Type B pancreatic cell (in vitro differentiated cells): Measurements from ENCODE around the gene ABCB8. TPM values are rescaled to one million over a fixed set of nuclear protein-coding genes. Genes with fewer than 3 reads are reported as not detected.
A peak's percentile ranks its signal among the peaks of the same experiment; 100 is the strongest.
"Not testable (repeated sequence)": the region's sequence is repeated elsewhere in the genome, so short reads cannot be mapped to it uniquely, and the experiment has no call there.

Experiments used
- DNase-seq: peaks from one replicate; pipeline ENCODE4 v3.0.0; 2021; ENCODE audit warnings: mixed read lengths; ENCODE audit not compliant: unreplicated experiment; ENCODE audit errors: extremely low spot score
- H3K27ac Mint-ChIP-seq: 2 replicates; pipeline ENCODE4 v1.8.0; 2021; ENCODE audit warnings: mild to moderate bottlenecking, mixed read lengths
- H3K27me3 Mint-ChIP-seq: 2 replicates; pipeline ENCODE4 v1.8.0; 2021; ENCODE audit warnings: mixed read lengths
- H3K36me3 Mint-ChIP-seq: 2 replicates; pipeline ENCODE4 v1.8.0; 2021; ENCODE audit warnings: mixed read lengths
- H3K4me1 Mint-ChIP-seq: one replicate; pipeline ENCODE4 v1.8.0; 2021; ENCODE audit warnings: mixed read lengths; ENCODE audit not compliant: unreplicated experiment
- H3K4me3 Mint-ChIP-seq: 2 replicates; pipeline ENCODE4 v1.8.0; 2021; ENCODE audit warnings: mild to moderate bottlenecking, mixed read lengths
- H3K9me3 Mint-ChIP-seq: 2 replicates; pipeline ENCODE4 v1.8.0; 2021; ENCODE audit warnings: mixed read lengths
- CTCF ChIP-seq: fragments of 200-600 bp; sonication (generic); conservative IDR thresholded peaks from 2 replicates; pipeline ENCODE4 v1.5.0; 2021; ENCODE audit warnings: antibody characterized with exemption, mild to moderate bottlenecking
- total RNA-seq: library from RNA; stranded (reverse); gene quantifications from 2 replicates; pipeline ENCODE4 v1.2.1, GENCODE V29; 2021; ENCODE audit warnings: low replicate concordance

ABCB8 gene
- total RNA-seq, 1 donor from 2014 or later = 45.5 TPM

- no peak for TF ChIP-seq CTCF
These were observed 9.2 kb upstream of the ABCB8 start for GRCh38 chr7:151019130-151019447.

GRCh38 chr7:151020231-151020630 is 8.0 kb upstream of the ABCB8 start:
- no peak for TF ChIP-seq CTCF
- Mint-ChIP-seq H3K4me1 (peaks cover 16% of the 10 kb centered on the region), H3K36me3 (no peaks in the 10 kb centered on the region), H3K27ac (peak overlapping the region; percentile 60), H3K27me3 (peaks cover 68% of the 10 kb centered on the region), H3K4me3 (peak overlapping the region; percentile 46), H3K9me3 (no peaks in the 10 kb centered on the region)
- no peak for DNase-seq

More at GRCh38 chr7:151019130-151019447, 9.2 kb upstream of the ABCB8 start:
- peak overlapping the region; percentile 71 for H3K4me3 Mint-ChIP-seq
- peaks cover 67% of the 10 kb centered on the region for H3K27me3 Mint-ChIP-seq
- no peaks in the 10 kb centered on the region for H3K36me3 Mint-ChIP-seq
- H3K27ac Mint-ChIP-seq = peak overlapping the region; percentile 53
- peaks cover 17% of the 10 kb centered on the region for H3K4me1 Mint-ChIP-seq
- no peak for DNase-seq
- no peaks in the 10 kb centered on the region for H3K9me3 Mint-ChIP-seq

GRCh38 chr7:151023232-151023631 is 5.0 kb upstream of the ABCB8 start:
- H3K27me3 Mint-ChIP-seq = peaks cover 65% of the 10 kb centered on the region
- peak overlapping the region; percentile 85 for H3K27ac Mint-ChIP-seq
- no peaks in the 10 kb centered on the region for H3K9me3 Mint-ChIP-seq
- no peaks in the 10 kb centered on the region for H3K36me3 Mint-ChIP-seq
- no peak for TF ChIP-seq CTCF
- DNase-seq = no peak
- H3K4me3 Mint-ChIP-seq = no peak overlapping the region
- peaks cover 21% of the 10 kb centered on the region for H3K4me1 Mint-ChIP-seq

GRCh38 chr7:151024435-151025056 is 3.7 kb upstream of the ABCB8 start, which contains the start of gene ATG9B:
Gene ATG9B, minus strand, starts transcription at chr7:151024494. Its CDS starts 71 bp downstream, at chr7:151024423.
- no peaks in the 10 kb centered on the region for H3K9me3 Mint-ChIP-seq
- no peaks in the 10 kb centered on the region for H3K36me3 Mint-ChIP-seq
- peaks cover 23% of the 10 kb centered on the region for H3K4me1 Mint-ChIP-seq
- peak within 1 kb of the TSS; percentile 79 for H3K4me3 Mint-ChIP-seq
- peak within 1 kb of the TSS; percentile 100 for H3K27ac Mint-ChIP-seq
- H3K27me3 Mint-ChIP-seq = peaks cover 54% of the 10 kb centered on the region
- DNase-seq = no peak
- TF ChIP-seq CTCF = no peak

GRCh38 chr7:151025924-151026671 is 2.2 kb upstream of the ABCB8 start:
- Mint-ChIP-seq H3K27ac (peak overlapping the region; percentile 100), H3K4me1 (peaks cover 22% of the 10 kb centered on the region), H3K9me3 (no peaks in the 10 kb centered on the region), H3K27me3 (peaks cover 38% of the 10 kb centered on the region), H3K4me3 (peak overlapping the region; percentile 94), H3K36me3 (no peaks in the 10 kb centered on the region)
- DNase-seq = no peak
- TF ChIP-seq CTCF = no peak

- Mint-ChIP-seq H3K4me1 (peaks cover 22% of the 10 kb centered on the region), H3K27ac (peak overlapping the region; percentile 100), H3K4me3 (peak overlapping the region; percentile 94), H3K27me3 (peaks cover 30% of the 10 kb centered on the region)
- H3K36me3 Mint-ChIP-seq, H3K9me3 Mint-ChIP-seq, DNase-seq: not testable (repeated sequence)
These were observed 1.2 kb upstream of the ABCB8 start for GRCh38 chr7:151026771-151027727.

GRCh38 chr7:151027728-151028130 is 521 bp upstream of the ABCB8 start:
- not testable (repeated sequence) for DNase-seq, H3K9me3 Mint-ChIP-seq, H3K36me3 Mint-ChIP-seq
- Mint-ChIP-seq H3K27ac (peak overlapping the region; percentile 100), H3K4me3 (peak overlapping the region; percentile 94), H3K27me3 (peaks cover 30% of the 10 kb centered on the region), H3K4me1 (peaks cover 22% of the 10 kb centered on the region)
